Gastrocnemius medialis (tissue), 4 donors: ENCODE data around the gene ATPAF2. TPM values are rescaled to one million over a fixed set of nuclear protein-coding genes. Genes with fewer than 3 reads are reported as not detected.

Experiments
- ATAC-seq, 2 donors: fragments of 150-250 bp; one replicate each; pipeline ENCODE4 v1.9.1; 2016
- DNase-seq, 2 donors: peaks; one replicate each; pipeline ENCODE4 v3.0.0-alpha.2; 2019
- H3K27ac ChIP-seq, 4 donors: fragments of 200-600 bp; sonication (generic); 1 replicate in 1 of 4; 2 replicates in 3 of 4; pipeline ENCODE4 v1.5.1; 2016 to 2018; ENCODE audit warnings: mild to moderate bottlenecking in 2 of 4, moderate library complexity in 1 of 4
- H3K27me3 ChIP-seq, 3 donors: fragments of 200-600 bp; sonication (generic) in 2 of 3; 1 replicate in 1 of 3; 2 replicates in 2 of 3; pipeline versions ENCODE4 v1.5.1 to v1.6.0; 2016 to 2019; ENCODE audit warnings: mild to moderate bottlenecking in 1 of 3, moderate library complexity in 1 of 3
- H3K36me3 ChIP-seq, 2 donors: fragments of 200-600 bp; sonication (generic) in 1 of 2; one replicate each; pipeline ENCODE4 v1.5.1; 2017 to 2018
- H3K4me1 ChIP-seq, 2 donors: fragments of 200-600 bp; sonication (generic) in 1 of 2; one replicate each; pipeline ENCODE4 v1.5.1; 2016 to 2017; ENCODE audit warnings: mild to moderate bottlenecking in 2 of 2
- H3K4me3 ChIP-seq, 4 donors: fragments of 200-600 bp; sonication (generic) in 3 of 4; 1 replicate in 1 of 4; 2 replicates in 3 of 4; pipeline ENCODE4 v1.5.1; 2016 to 2019; ENCODE audit warnings: mild to moderate bottlenecking in 2 of 4
- H3K9me3 ChIP-seq, 3 donors: fragments of 200-600 bp; sonication (generic) in 2 of 3; 1 replicate in 1 of 3; 2 replicates in 2 of 3; pipeline ENCODE4 v1.5.1; 2016 to 2019
- CTCF ChIP-seq, 5 experiments: fragments of 450-650 bp in 3 of 5; fragments of 200-600 bp in 2 of 5; sonication (generic) in 2 of 5; IDR thresholded peaks in 4 of 5; conservative IDR thresholded peaks in 1 of 5; 1 replicate in 4 of 5; 2 replicates in 1 of 5; pipeline ENCODE4 v1.5.1; 2016 to 2019; ENCODE audit warnings: antibody characterized with exemption in 5 of 5, mild to moderate bottlenecking in 3 of 5, moderate library complexity in 3 of 5
- POLR2A ChIP-seq, 2 donors: fragments of 450-650 bp; IDR thresholded peaks; one replicate each; pipeline ENCODE4 v1.6.1; 2017; ENCODE audit warnings: antibody characterized with exemption in 2 of 2, mild to moderate bottlenecking in 2 of 2, moderate library complexity in 2 of 2
- in situ Hi-C, 4 donors: fragments of 200-750 bp; cut with MboI; loops; one replicate each; pipeline versions ENCODE4 v1.15.0 to v1.8.0; 2017; ENCODE audit warnings: low sequenced_read_pairs in 4 of 4
- intact Hi-C: fragments of 100-400 bp; cut with DNase I; formaldehyde crosslinking; loops from one replicate; pipeline ENCODE4 v1.15.1; 2023; ENCODE audit warnings: low total_unique reads
- total RNA-seq, 4 donors: library from RNA; depleted of rRNA; stranded (reverse); fragments of >200 nt; gene quantifications; one replicate each; pipeline versions ENCODE4 v1.1.0 to v1.2.3, GENCODE V29; 2016

ATPAF2 gene
- total RNA-seq, 4 donors from 2014 or later = 12.6 to 19.9 (median 16.2) TPM

- H3K27ac ChIP-seq = no peak overlapping the region
- no peak for ATAC-seq
- H3K4me1 ChIP-seq = no peaks in the 10 kb centered on the region
- H3K36me3 ChIP-seq = no peaks in the 10 kb centered on the region
- TF ChIP-seq CTCF (IDR thresholded peaks at IDR 0.05 in 4 of 5, conservative IDR thresholded peaks at IDR 0.05 in 1 of 5) (no peak), POLR2A (IDR thresholded peaks at IDR 0.05) (no peak)
- in situ Hi-C loops = loop anchor here in 2 of 4 donors (10.0 kb wide), 3 partner anchors 55 to 105 kb away; partner anchors contain the start of genes ATPAF2 (in 1 of the 2) and GID4 (in 1 of the 2)
- H3K27me3 ChIP-seq = no peaks in the 10 kb centered on the region
- H3K4me3 ChIP-seq = no peak overlapping the region
- no peak for DNase-seq
- no peaks in the 10 kb centered on the region for H3K9me3 ChIP-seq
- intact Hi-C loops = loop anchor here (10.0 kb wide), 1 partner anchor 335 kb away; the partner anchor contains the start of genes SMCR8 and TOP3A
These were observed 59.2 kb downstream of the ATPAF2 start for GRCh38 chr17:17979778-17980177.

GRCh38 chr17:17978481-17979424, 60.2 kb downstream of the ATPAF2 start:
- no peaks in the 10 kb centered on the region for H3K36me3 ChIP-seq
- H3K4me3 ChIP-seq = no peak overlapping the region
- no peaks in the 10 kb centered on the region for H3K9me3 ChIP-seq
- in situ Hi-C loops (loop anchor here in 2 of 4 donors (10.0 kb wide), 2 partner anchors 56 to 104 kb away; partner anchors contain the start of genes ATPAF2 (in 1 of the 2) and GID4 (in 1 of the 2)), intact Hi-C loops (loop anchor here (10.0 kb wide), 1 partner anchor 336 kb away; the partner anchor contains the start of genes SMCR8 and TOP3A)
- ATAC-seq (no peak), DNase-seq (no peak)
- no peak overlapping the region for H3K27ac ChIP-seq
- TF ChIP-seq CTCF (IDR thresholded peaks at IDR 0.05 in 4 of 5, conservative IDR thresholded peaks at IDR 0.05 in 1 of 5) (no peak), POLR2A (IDR thresholded peaks at IDR 0.05) (no peak)
- H3K27me3 ChIP-seq = no peaks in the 10 kb centered on the region
- H3K4me1 ChIP-seq = no peaks in the 10 kb centered on the region

GRCh38 chr17:17976931-17977570, 61.9 kb downstream of the ATPAF2 start:
- in situ Hi-C loops = loop anchor here in 2 of 4 donors (10.0 kb wide), 2 partner anchors 58 to 102 kb away; partner anchors contain the start of genes ATPAF2 (in 1 of the 2) and GID4 (in 1 of the 2)

More at GRCh38 chr17:17976931-17977570, 61.9 kb downstream of the ATPAF2 start:
- no peaks in the 10 kb centered on the region for H3K36me3 ChIP-seq
- H3K4me1 ChIP-seq = peaks cover 5 to 7% of the 10 kb centered on the region in 2 donors
- H3K27me3 ChIP-seq = no peaks in the 10 kb centered on the region
- ATAC-seq (no peak), DNase-seq (no peak)
- intact Hi-C loops = loop anchor here (10.0 kb wide), 1 partner anchor 338 kb away; the partner anchor contains the start of genes SMCR8 and TOP3A
- TF ChIP-seq POLR2A (IDR thresholded peaks at IDR 0.05) (no peak), CTCF (IDR thresholded peaks at IDR 0.05 in 4 of 5, conservative IDR thresholded peaks at IDR 0.05 in 1 of 5) (no peak)
- H3K27ac ChIP-seq = no peak overlapping the region
- no peaks in the 10 kb centered on the region for H3K9me3 ChIP-seq
- H3K4me3 ChIP-seq = no peak overlapping the region
